GM12891 (cell line): ENCODE measurements around the gene MYOC.

Source experiments
- POLR2A ChIP-seq: IDR thresholded peaks from 2 replicates; pipeline ENCODE4 v1.6.1; 2011; ENCODE audit warnings: low read depth, low read length, control low read depth
- POLR2AphosphoS5 ChIP-seq: IDR thresholded peaks from 2 replicates; pipeline ENCODE4 v1.6.1; 2011; ENCODE audit warnings: low read depth, low read length, control low read depth
- TAF1 ChIP-seq: IDR thresholded peaks from 2 replicates; pipeline ENCODE4 v1.6.1; 2011; ENCODE audit warnings: low read depth, low read length, control low read depth

DNA sequence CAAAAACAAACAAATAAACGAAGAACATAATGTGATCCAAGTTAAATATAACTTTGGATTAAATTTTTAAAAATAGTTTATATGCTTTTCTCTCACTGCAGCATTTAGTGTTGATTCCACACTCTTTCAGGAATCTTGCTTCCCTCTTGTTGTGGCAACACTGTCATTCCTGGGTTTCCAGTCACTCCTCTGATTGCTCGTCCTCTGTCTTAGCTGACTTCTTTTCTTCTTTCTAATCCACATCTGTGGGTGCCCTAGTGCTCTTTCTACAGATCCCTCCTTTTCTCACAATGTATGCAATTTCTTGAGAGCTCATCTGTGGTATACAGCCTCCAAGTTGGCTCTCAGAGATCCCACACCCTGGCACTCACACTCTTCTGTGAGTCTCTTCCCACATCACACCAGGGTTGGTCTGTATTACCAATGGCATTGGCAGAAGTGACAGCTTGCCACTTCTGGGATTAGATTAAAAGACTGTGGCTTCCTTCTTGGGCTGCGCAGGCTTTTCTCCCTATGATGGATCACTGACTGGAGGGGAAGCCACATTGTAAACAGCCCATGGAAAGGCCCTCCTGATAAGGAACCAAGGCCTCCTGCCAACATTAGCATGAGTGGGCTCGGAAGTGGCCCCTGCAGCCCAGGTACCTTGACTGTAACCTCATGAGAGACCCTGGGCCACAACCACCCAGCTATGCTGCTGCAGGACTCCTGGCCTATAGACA lies 11.5 kb upstream of the MYOC start:
- TF ChIP-seq TAF1 (no peak), POLR2A (no peak), POLR2AphosphoS5 (no peak)
